WTC11 (cell line): Measurements from ENCODE around the gene CHCT1. TPM values are rescaled to one million over a fixed set of nuclear protein-coding genes. Genes with fewer than 3 reads are reported as not detected.

Experiments
- ATAC-seq: fragments of 200-7000 bp; cut with Tn5 transposase; 2 replicates; pipeline ENCODE4 v1.10.0; 2021; ENCODE audit warnings: mild to moderate bottlenecking, moderate library complexity
- CTCF ChIA-PET: fragments of 300-600 bp; sonication (Branson Sonifier 250); formaldehyde crosslinking; loops from one replicate; lab custom pipeline; 2021; ENCODE audit warnings: antibody characterized with exemption; lab: Charles Lee
- POLR2A ChIA-PET: fragments of 350-600 bp; sonication (Branson Sonifier 250); formaldehyde crosslinking; loops from one replicate; lab custom pipeline; 2021; ENCODE audit warnings: antibody characterized with exemption; lab: Charles Lee
- DNase-seq: peaks from one replicate; pipeline ENCODE4 v3.0.0; 2021; ENCODE audit warnings: low spot score
- H3K27ac Mint-ChIP-seq: 2 replicates; pipeline ENCODE4 v1.8.0; 2021; ENCODE audit warnings: mixed read lengths
- H3K27me3 Mint-ChIP-seq: 2 replicates; pipeline ENCODE4 v1.8.0; 2021; ENCODE audit warnings: low read depth, mild to moderate bottlenecking, moderate library complexity, mixed read lengths
- H3K36me3 Mint-ChIP-seq: 2 replicates; pipeline ENCODE4 v1.8.0; 2021; ENCODE audit warnings: mixed read lengths
- H3K4me1 Mint-ChIP-seq: 2 replicates; pipeline ENCODE4 v1.8.0; 2022; ENCODE audit warnings: mixed read lengths
- H3K4me3 Mint-ChIP-seq: 2 replicates; pipeline ENCODE4 v1.8.0; 2021; ENCODE audit warnings: mild to moderate bottlenecking, moderate library complexity, mixed read lengths
- H3K9me3 Mint-ChIP-seq: 2 replicates; pipeline ENCODE4 v1.8.0; 2021; ENCODE audit warnings: mixed read lengths
- ATF1 ChIP-seq: sonication (generic); formaldehyde crosslinking; IDR thresholded peaks from 2 replicates; pipeline ENCODE4 v1.8.1; 2023; ENCODE audit warnings: mild to moderate bottlenecking, moderate library complexity, missing genetic modification reagents
- ESRRA ChIP-seq: sonication (generic); formaldehyde crosslinking; IDR thresholded peaks from 2 replicates; pipeline ENCODE4 v1.8.1; 2022; ENCODE audit warnings: mild to moderate bottlenecking, missing genetic modification reagents, borderline replicate concordance
- GTF2I ChIP-seq: fragments of 250-450 bp; sonication (Bioruptor Pico); conservative IDR thresholded peaks from 2 replicates; pipeline ENCODE4 v1.4.0; 2021; ENCODE audit warnings: mild to moderate bottlenecking
- HMGXB4 ChIP-seq: sonication (generic); formaldehyde crosslinking; IDR thresholded peaks from 2 replicates; pipeline ENCODE4 v1.8.1; 2023; ENCODE audit warnings: mild to moderate bottlenecking, moderate library complexity, missing genetic modification reagents
- IRF2 ChIP-seq: sonication (generic); formaldehyde crosslinking; IDR thresholded peaks from 2 replicates; pipeline ENCODE4 v1.8.0; 2022; ENCODE audit warnings: low read depth, missing genetic modification reagents, borderline replicate concordance
- KAT7 ChIP-seq: sonication (generic); formaldehyde crosslinking; IDR thresholded peaks from 2 replicates; pipeline ENCODE4 v1.8.1; 2023; ENCODE audit warnings: missing genetic modification reagents, mild to moderate bottlenecking, borderline replicate concordance
- OVOL2 ChIP-seq: fragments of 250-450 bp; sonication (Bioruptor Pico); IDR thresholded peaks from 2 replicates; pipeline ENCODE4 v1.9.0; 2021; ENCODE audit warnings: mild to moderate bottlenecking, borderline replicate concordance
- PRDM15 ChIP-seq: sonication (generic); formaldehyde crosslinking; IDR thresholded peaks from 2 replicates; pipeline ENCODE4 v1.8.0; 2022; ENCODE audit warnings: missing genetic modification reagents
- PREB ChIP-seq: sonication (generic); formaldehyde crosslinking; IDR thresholded peaks from 2 replicates; pipeline ENCODE4 v1.8.1; 2022; ENCODE audit warnings: mild to moderate bottlenecking, missing genetic modification reagents, moderate library complexity, borderline replicate concordance
- TP53 ChIP-seq: sonication (generic); formaldehyde crosslinking; IDR thresholded peaks from 2 replicates; pipeline ENCODE4 v1.8.1; 2023; ENCODE audit warnings: mild to moderate bottlenecking, missing genetic modification reagents
- USF2 ChIP-seq: sonication (generic); formaldehyde crosslinking; IDR thresholded peaks from 2 replicates; pipeline ENCODE4 v1.8.1; 2023; ENCODE audit warnings: mild to moderate bottlenecking, missing genetic modification reagents, moderate library complexity
- ZMAT4 ChIP-seq: fragments of 250-450 bp; sonication (Bioruptor Pico); IDR thresholded peaks from 2 replicates; pipeline ENCODE4 v1.9.0; 2021; ENCODE audit warnings: mild to moderate bottlenecking
- ZNF219 ChIP-seq: sonication (generic); formaldehyde crosslinking; IDR thresholded peaks from 2 replicates; pipeline ENCODE4 v1.8.0; 2023; ENCODE audit warnings: missing genetic modification reagents, mild to moderate bottlenecking, borderline replicate concordance
- ZNF532 ChIP-seq: fragments of 250-450 bp; sonication (Bioruptor Pico); IDR thresholded peaks from 2 replicates; pipeline ENCODE4 v1.9.0; 2021; ENCODE audit warnings: mild to moderate bottlenecking, borderline replicate concordance
- ZSCAN18 ChIP-seq: fragments of 250-450 bp; sonication (Bioruptor Pico); IDR thresholded peaks from 2 replicates; pipeline ENCODE4 v2.1.2; 2022; ENCODE audit warnings: mild to moderate bottlenecking, moderate library complexity
- total RNA-seq: library from RNA; stranded (reverse); gene quantifications from 3 replicates; pipeline ENCODE4 v1.2.3, GENCODE V29; 2021

The CHCT1 gene
- total RNA-seq, 1 experiment from 2014 or later = not detected

- H3K4me1 Mint-ChIP-seq = peaks cover 12% of the 10 kb centered on the region
- TF ChIP-seq ZNF219 (CRISPR knock-in tag) = no peak
- no peak for TF ChIP-seq HMGXB4 (CRISPR knock-in tag)
- no peak for TF ChIP-seq TP53 (CRISPR knock-in tag)
- TF ChIP-seq ZMAT4 = no peak
- TF ChIP-seq PRDM15 (CRISPR knock-in tag) = no peak
- POLR2A ChIA-PET = interaction anchor here (0.6 to 0.7 kb wide), 3 partner anchors 11 to 164 kb away, joined by 4 to 7 read pairs (median 6); no protein-coding TSS in a partner anchor
- no peak overlapping the region for H3K27ac Mint-ChIP-seq
- DNase-seq (no peak), ATAC-seq (no peak)
- H3K9me3 Mint-ChIP-seq = no peaks in the 10 kb centered on the region
- H3K27me3 Mint-ChIP-seq = no peaks in the 10 kb centered on the region
- H3K36me3 Mint-ChIP-seq = no peaks in the 10 kb centered on the region
- CTCF ChIA-PET = interaction anchor here (0.6 to 0.7 kb wide), 2 partner anchors 32 to 121 kb away, joined by 3 to 7 read pairs; no protein-coding TSS in a partner anchor
- H3K4me3 Mint-ChIP-seq = no peak overlapping the region
These were observed 25.9 kb upstream of the CHCT1 start for GRCh38 chr17:60396412-60396811.

GRCh38 chr17:60398227-60398959 lies 23.9 kb upstream of the CHCT1 start:
- H3K4me1 Mint-ChIP-seq = peaks cover 3% of the 10 kb centered on the region
- no peaks in the 10 kb centered on the region for H3K27me3 Mint-ChIP-seq
- DNase-seq (no peak), ATAC-seq (no peak)
- CTCF ChIA-PET = no interaction called here
- no peak overlapping the region for H3K4me3 Mint-ChIP-seq
- H3K36me3 Mint-ChIP-seq = no peaks in the 10 kb centered on the region
- H3K27ac Mint-ChIP-seq = no peak overlapping the region
- POLR2A ChIA-PET = no interaction called here
- no peak for TF ChIP-seq ZNF532
- H3K9me3 Mint-ChIP-seq = no peaks in the 10 kb centered on the region

- ATAC-seq (no peak), DNase-seq (no peak)
- CTCF ChIA-PET = interaction anchor here (0.5 kb wide), 1 partner anchor 122 kb away, joined by 4 read pairs; no protein-coding TSS in a partner anchor
- Mint-ChIP-seq H3K36me3 (no peaks in the 10 kb centered on the region), H3K4me1 (0 out of 2 replicates have a peak, but pooled peaks cover 2% of the 10 kb centered on the region), H3K9me3 (peaks cover 2% of the 10 kb centered on the region), H3K4me3 (no peak overlapping the region), H3K27me3 (no peaks in the 10 kb centered on the region), H3K27ac (no peak overlapping the region)
- POLR2A ChIA-PET = no interaction called here
- no peak for TF ChIP-seq ATF1 (CRISPR knock-in tag)
- no peak for TF ChIP-seq ESRRA
- TF ChIP-seq ZSCAN18 (CRISPR knock-in tag) = no peak
- no peak for TF ChIP-seq KAT7
- no peak for TF ChIP-seq USF2 (CRISPR knock-in tag)
- no peak for TF ChIP-seq PREB (CRISPR knock-in tag)
- TF ChIP-seq OVOL2 (CRISPR knock-in tag) = no peak
- no peak for TF ChIP-seq GTF2I (CRISPR knock-in tag)
- no peak for TF ChIP-seq IRF2 (CRISPR knock-in tag)
These were observed 20.5 kb upstream of the CHCT1 start for GRCh38 chr17:60401819-60402218.
